Stimulated activated CD4-positive, alpha-beta T cell treated with anti-CD3 and anti-CD28 coated beads, TNF-alpha, amount 100 ng/mL, for 48 hours (primary cell): ENCODE measurements around the gene PPFIA2.

Experiments
- DNase-seq, 3 donors: peaks; one replicate each; pipeline ENCODE4 v3.0.0-alpha.2; 2020; ENCODE audit warnings: low read depth in 3 of 3

The PPFIA2 gene

DNA sequence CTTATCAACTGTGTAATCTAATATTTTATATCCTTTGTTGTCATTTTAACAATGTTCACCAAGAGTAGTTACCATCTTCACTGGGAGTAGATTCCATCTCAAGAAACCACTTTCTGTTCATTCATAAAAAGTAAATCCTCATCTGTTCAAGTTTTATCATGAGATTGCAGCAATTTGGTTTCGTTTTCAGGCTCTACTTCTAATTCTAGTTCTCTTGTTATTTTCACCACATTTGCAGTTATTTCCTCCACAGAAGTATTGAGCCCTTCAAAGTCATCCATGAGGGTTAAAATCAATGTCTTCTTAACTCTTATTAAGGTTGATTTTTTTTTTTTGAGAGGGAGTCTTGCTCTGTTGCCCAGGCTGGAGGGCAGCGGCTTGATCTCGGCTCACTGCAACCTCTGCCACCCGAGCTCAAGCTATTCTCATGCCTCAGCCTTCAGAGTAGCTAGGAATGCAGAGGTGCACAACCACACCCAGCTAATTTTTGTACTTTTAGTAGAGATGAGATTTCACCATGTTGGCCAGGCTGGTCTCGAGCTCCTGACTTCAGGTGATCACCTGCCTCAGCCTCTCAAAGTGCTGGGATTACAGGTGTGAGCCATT, 404.7 kb downstream of the PPFIA2 start:
- no peak for DNase-seq

- no peak for DNase-seq
Measured at GRCh38 chr12:81350309-81350708, 408.8 kb downstream of the PPFIA2 start.

- DNase-seq: no peak
Measured at GRCh38 chr12:81347404-81347803, 411.7 kb downstream of the PPFIA2 start.

- no peak for DNase-seq
Measured at GRCh38 chr12:81340910-81341309, 418.2 kb downstream of the PPFIA2 start.

GRCh38 chr12:81339071-81339470, 420.1 kb downstream of the PPFIA2 start:
- no peak for DNase-seq

DNA sequence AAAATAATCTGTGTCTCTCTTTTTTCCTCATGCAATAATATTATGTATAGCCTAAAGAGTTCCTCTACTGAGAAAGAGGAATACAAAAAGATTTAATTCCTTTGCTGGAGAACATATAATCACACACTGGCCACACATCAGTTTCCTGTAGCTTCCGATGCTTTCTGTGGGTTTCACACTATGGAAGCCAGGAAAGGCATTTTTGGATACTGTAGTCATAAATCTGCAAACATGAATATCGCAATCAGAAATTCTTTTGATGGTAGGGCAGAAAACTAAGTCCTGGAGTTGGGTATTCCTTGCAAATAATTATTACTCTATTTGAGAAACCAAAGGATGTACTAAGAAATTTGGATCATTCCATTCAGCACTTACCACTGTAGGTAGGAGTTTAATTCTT, 421.3 kb downstream of the PPFIA2 start:
- DNase-seq: no peak

DNA sequence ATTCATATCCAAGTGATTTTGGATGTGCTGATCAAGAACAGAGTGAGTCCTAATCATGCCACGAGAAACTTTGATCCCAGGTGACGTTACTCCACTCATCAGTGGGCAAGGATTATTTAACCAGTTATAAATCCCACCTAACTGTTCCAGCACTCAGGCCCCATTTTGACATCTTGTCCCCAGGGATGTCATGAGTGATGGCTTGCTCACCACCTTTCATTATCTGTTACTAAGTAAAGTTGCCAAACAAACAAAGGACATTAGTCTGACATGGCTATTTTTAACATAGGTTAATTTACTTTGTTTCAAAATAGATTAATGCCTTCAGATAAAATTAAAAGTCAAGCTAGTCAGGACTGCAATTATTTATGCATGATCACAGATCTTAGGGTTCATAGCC, 425.3 kb downstream of the PPFIA2 start:
- DNase-seq: no peak

DNA sequence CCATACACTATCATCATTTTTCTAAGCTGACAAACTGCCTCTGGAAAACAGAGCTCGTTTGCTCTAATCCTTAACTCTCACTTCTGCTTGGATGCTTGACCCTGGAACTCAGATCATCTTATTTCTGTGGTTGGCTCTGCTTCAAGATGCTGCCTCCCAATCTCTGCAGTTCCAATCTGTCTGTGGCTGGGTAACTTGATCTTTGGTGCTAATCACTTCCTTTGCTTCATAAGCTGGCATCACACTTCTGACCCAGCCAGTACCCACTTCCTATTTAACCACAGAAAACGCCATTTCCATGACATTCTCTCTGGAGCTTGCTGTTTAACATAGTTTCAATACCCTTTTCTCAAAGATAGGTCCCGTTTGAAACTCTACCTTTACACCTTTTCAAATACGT, 427.1 kb downstream of the PPFIA2 start:
- DNase-seq: no peak

DNA sequence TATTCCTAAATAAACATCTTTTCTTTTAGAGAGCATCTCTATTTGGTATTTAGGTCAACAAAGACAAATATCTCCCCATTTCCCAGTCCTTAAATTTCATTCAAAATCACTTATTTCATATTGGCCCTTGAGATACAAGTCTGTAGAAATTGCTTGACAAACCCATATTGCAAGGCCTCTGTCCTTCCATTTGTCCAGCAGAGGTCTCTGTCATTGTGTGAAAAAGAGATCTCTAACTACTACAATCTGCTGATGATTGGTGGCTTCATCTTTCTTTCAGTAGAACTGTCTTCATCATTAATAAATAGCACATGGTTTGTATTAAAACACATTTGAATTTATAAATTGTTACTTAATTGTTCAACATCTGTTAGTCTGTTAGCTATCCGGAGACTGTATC, 428.7 kb downstream of the PPFIA2 start:
- no peak for DNase-seq

GRCh38 chr12:81329085-81329484, 430.1 kb downstream of the PPFIA2 start:
- no peak for DNase-seq

DNA sequence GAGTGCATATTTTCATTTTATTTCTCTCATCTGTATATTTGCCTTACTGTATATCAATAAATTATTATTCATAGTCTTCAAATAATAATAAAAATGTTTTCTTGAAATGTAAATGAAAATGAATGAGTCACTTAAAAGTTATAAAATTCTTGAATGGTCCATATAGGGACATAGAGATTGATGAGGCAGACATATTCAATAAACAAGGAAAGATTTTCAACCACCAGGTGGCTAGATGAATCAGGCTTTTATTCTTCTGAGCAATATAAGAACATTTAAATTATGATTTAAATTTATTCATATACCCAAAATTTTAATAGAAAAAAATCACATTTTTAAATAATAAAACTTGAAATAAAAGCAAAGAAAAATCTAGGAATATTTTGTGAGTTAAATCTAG, 431.7 kb downstream of the PPFIA2 start:
- DNase-seq: no peak

DNA sequence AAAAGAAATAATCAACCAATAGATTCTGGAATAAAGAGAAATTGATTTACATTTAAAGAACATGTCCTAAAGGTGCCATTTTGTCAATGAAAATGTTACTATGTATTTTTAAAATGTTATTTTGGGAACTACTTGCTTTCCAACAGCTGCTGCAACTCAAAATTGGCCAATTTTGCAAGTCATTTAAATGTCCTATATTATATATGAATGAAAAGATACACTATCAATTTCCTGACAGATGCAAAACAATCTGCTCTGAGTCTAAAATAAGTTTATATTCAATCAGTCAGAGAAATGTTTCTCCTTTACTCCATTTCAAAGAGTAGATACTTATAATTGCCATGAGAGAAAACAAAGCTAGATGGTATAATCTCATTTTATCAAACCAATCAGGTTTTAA, 434.1 kb downstream of the PPFIA2 start:
- no peak for DNase-seq

GRCh38 chr12:81314903-81315531, 444.1 kb downstream of the PPFIA2 start:
- DNase-seq: no peak

DNA sequence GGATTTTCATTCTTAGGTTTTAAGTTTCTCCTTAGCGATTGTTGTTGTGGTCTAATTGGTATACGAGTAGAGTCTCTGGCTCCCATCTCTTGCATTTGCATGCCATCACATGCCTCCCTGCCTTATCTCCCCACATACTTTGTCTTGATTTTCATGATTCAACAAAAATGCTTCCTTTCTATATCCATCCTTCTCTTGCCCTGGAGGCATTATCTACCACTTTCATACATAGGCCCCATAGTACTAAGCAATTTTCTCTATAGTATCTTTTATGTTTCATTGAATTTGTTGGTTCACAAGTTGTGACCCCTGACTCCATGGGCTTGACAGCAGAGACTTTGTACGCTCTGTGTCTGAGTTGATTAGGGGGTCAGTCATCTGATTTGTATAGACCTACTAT, 455.2 kb downstream of the PPFIA2 start:
- DNase-seq: no peak

GRCh38 chr12:81300454-81300853, 458.7 kb downstream of the PPFIA2 start:
- no peak for DNase-seq

DNA sequence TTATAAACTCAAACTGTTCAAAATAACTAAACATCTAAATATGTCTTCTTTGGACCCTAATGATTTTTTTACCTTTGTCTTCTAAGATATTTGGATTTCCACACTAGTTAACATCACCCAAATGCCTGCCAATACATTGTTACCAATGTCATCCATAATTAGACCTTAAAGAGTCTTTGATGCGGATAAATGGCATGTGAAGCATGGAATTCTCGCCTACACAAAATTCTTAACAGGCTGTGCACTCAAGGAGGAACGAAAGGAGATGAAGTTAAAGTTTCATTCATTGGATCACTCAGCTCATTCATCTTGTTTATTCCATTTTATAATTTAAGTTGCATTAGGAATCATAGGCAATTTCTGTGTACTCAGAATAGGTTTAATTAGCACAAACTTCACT, 461.5 kb downstream of the PPFIA2 start:
- DNase-seq: no peak

GRCh38 chr12:81296556-81297305, 462.4 kb downstream of the PPFIA2 start:
- no peak for DNase-seq

DNA sequence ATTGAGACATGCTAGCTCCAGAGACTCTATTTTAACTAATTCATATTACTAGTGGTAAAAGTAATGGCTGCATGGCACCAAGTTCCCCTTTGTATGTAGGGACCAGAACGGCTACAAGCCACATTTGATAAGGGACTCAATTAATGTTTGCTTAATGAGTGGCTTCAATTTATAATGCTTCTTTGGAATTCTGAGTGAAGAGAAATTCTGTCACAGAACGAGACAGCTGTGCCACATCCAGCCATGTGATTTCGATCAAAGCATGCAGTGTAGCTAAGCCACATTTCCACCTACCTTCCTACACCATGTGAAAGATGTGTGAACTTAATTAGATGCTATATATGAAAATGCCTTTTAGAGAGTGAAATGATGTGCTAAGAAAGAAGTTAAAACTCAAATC, 463.9 kb downstream of the PPFIA2 start:
- no peak for DNase-seq

DNA sequence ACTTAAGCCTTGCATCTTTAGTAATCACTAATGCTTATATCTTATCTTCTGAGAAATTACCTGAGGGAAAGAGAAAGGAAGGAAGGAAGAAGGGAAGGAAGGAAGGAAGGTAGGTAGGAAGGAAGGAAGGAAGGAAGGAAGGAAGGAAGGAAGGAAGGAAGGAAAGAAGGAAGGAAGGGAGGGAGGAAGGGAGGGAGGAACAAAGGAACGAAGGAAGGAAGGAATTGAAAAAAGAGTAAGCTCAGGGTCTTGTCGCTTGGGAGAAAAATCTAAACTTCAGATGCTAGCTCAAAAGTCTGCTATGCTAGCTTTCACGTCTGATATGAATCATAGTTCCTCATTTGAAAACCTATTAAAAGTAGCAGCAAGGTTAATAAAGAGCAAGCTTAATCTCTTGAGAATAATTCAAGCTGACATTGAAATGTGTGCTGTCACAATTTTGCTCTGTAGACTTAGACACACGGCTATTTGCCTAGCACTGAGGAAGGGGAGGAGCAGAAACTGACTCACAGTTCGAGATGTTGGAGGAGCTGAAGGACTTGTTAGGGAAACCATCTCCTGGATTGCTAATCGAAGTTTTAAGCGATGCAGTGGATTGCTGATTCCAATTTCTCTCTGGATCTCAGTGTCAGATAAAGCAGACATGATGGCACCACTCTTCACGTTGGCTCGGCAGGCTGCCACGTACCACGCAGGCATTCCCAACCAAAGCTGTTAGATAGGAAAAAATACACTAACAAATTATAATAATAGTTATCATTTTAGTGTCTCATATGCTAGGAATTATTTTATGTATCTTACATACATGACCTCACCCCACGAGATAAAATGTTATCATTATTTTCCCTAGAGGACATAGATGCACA, 464.6 kb downstream of the PPFIA2 start:
- DNase-seq: no peak

DNA sequence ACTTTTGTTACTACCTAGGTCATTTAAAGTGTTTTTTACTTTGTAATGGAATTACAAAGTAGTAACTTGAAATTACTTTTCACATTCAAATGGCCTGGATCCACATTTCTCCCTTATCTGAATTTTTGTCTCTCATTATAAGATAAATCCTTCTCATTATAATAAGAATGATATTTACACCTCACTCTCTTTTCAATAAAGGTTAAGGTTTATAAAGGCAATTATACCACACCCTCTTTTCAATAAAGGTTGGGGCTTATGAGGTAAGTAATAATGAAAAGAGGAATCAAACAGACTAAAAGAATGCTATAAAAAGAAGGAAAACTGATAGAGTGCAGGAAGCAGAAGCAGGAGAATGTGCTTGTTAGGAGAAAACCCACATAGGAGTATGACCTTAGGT, 470.5 kb downstream of the PPFIA2 start:
- DNase-seq: no peak

GRCh38 chr12:81284137-81284536, 475.0 kb downstream of the PPFIA2 start:
- no peak for DNase-seq
